GDM1 (cell line): ENCODE data around the gene CTBP2.
A peak's percentile ranks its signal among the peaks of the same experiment; 100 is the strongest.
"Not testable (repeated sequence)": the region's sequence is repeated elsewhere in the genome, so short reads cannot be mapped to it uniquely, and the experiment has no call there.

Experiments used
- DNase-seq: peaks from one replicate; lab custom pipeline; 2025; lab: John Stamatoyannopoulos, UW

The CTBP2 gene

GRCh38 chr10:125158601-125159485, 1.5 kb downstream of the CTBP2 start:
- DNase-seq = peak; percentile 56

- DNase-seq = no peak
These were observed 2.1 kb downstream of the CTBP2 start for GRCh38 chr10:125158275-125158600.

GRCh38 chr10:125157505-125157904, 2.9 kb downstream of the CTBP2 start:
- no peak for DNase-seq

GRCh38 chr10:125156739-125157480, 3.5 kb downstream of the CTBP2 start:
- DNase-seq = no peak

- DNase-seq = no peak
These were observed 4.2 kb downstream of the CTBP2 start for GRCh38 chr10:125156196-125156595.

GRCh38 chr10:125155101-125155500, 5.3 kb downstream of the CTBP2 start:
- DNase-seq = no peak

GRCh38 chr10:125154529-125154928, 5.8 kb downstream of the CTBP2 start:
- no peak for DNase-seq

GRCh38 chr10:125153703-125154490, 6.5 kb downstream of the CTBP2 start:
- no peak for DNase-seq

GRCh38 chr10:125152450-125153368, 7.7 kb downstream of the CTBP2 start:
- no peak for DNase-seq

- DNase-seq = no peak
These were observed 8.6 kb downstream of the CTBP2 start for GRCh38 chr10:125151553-125152449.

- no peak for DNase-seq
These were observed 9.2 kb downstream of the CTBP2 start for GRCh38 chr10:125151170-125151552.

GRCh38 chr10:125150376-125151083, 9.8 kb downstream of the CTBP2 start:
- DNase-seq = not testable (repeated sequence)

- no peak for DNase-seq
These were observed 10.7 kb downstream of the CTBP2 start for GRCh38 chr10:125149680-125150047.

GRCh38 chr10:125149036-125149679, 11.2 kb downstream of the CTBP2 start:
- DNase-seq = no peak

GRCh38 chr10:125148528-125148927, 11.8 kb downstream of the CTBP2 start:
- DNase-seq = no peak

GRCh38 chr10:125147971-125148439, 12.4 kb downstream of the CTBP2 start:
- DNase-seq = no peak

- no peak for DNase-seq
These were observed 13.4 kb downstream of the CTBP2 start for GRCh38 chr10:125146791-125147579.

- no peak for DNase-seq
These were observed 14.7 kb downstream of the CTBP2 start for GRCh38 chr10:125145636-125146035.
